Measurements from ENCODE around the gene SMG6. TPM values are rescaled to one million over a fixed set of nuclear protein-coding genes. Genes with fewer than 3 reads are reported as not detected.

Gene SMG6
- total and polyA plus RNA-seq, 2 of the 13 experiments (the other 11 are each of a cell fraction or from before 2014, with no cell fraction given): 4.6 to 14.6 TPM

- TF ChIP-seq ZBTB39 (CRISPR knock-in tag; IDR thresholded peaks at IDR 0.05): peak; percentile 49; the same call in 1 of the 2 replicates
- no peak for TF ChIP-seq MEIS1 (CRISPR knock-in tag; IDR thresholded peaks at IDR 0.05; ENCODE audit: borderline replicate concordance)
- peak; percentile 51; the same call in 1 of the 2 replicates for TF ChIP-seq MAF1 (CRISPR knock-in tag; IDR thresholded peaks at IDR 0.05; ENCODE audit: borderline replicate concordance)
- TF ChIP-seq SOX13 (IDR thresholded peaks at IDR 0.05): 0 out of 2 replicates have a peak, but pooled peaks have one; percentile 26
- peak in 1 of 2 experiments; percentile 55; a peak in 2 of 4 replicates for TF ChIP-seq SOX13 (CRISPR knock-in tag; conservative IDR thresholded peaks at IDR 0.05 in 1 of 2, IDR thresholded peaks at IDR 0.05 in 1 of 2)
- no peak for TF ChIP-seq CHD4 (IDR thresholded peaks at IDR 0.05; ENCODE audit: borderline replicate concordance, low read length)
- TF ChIP-seq SIX4 (CRISPR knock-in tag; IDR thresholded peaks at IDR 0.05): peak; percentile 30; the same call in 1 of the 2 replicates
- TF ChIP-seq KLF9 (CRISPR knock-in tag; IDR thresholded peaks at IDR 0.05; ENCODE audit: low read depth): no peak
- peak; percentile 61 for TF ChIP-seq ZFP1 (CRISPR knock-in tag; IDR thresholded peaks at IDR 0.05)
- peak; percentile 73 for TF ChIP-seq POGZ (CRISPR knock-in tag; IDR thresholded peaks at IDR 0.05)
- TF ChIP-seq FOXA3 (CRISPR knock-in tag; IDR thresholded peaks at IDR 0.05): peak; percentile 55
- peak; percentile 64; the same call in 1 of the 2 replicates for TF ChIP-seq KLF11 (CRISPR knock-in tag; IDR thresholded peaks at IDR 0.05)
- TF ChIP-seq MED8 (CRISPR knock-in tag; IDR thresholded peaks at IDR 0.05; ENCODE audit: insufficient replicate concordance): no peak
- TF ChIP-seq GATA4 (IDR thresholded peaks at IDR 0.05; ENCODE audit: borderline replicate concordance, low read depth): 0 out of 2 replicates have a peak, but pooled peaks have one; percentile 12
- no peak for TF ChIP-seq ZNF383 (CRISPR knock-in tag; IDR thresholded peaks at IDR 0.05; ENCODE audit: borderline replicate concordance)
- no peak for TF ChIP-seq RBM22 (optimal IDR thresholded peaks at IDR 0.05; ENCODE audit: low read length)
- TF ChIP-seq LCORL (IDR thresholded peaks at IDR 0.05): no peak
- peak; percentile 70 for TF ChIP-seq LCORL (CRISPR knock-in tag; IDR thresholded peaks at IDR 0.05)
- TF ChIP-seq ZNF503 (CRISPR knock-in tag; IDR thresholded peaks at IDR 0.05): no peak
- TF ChIP-seq ZNF276 (CRISPR knock-in tag; IDR thresholded peaks at IDR 0.05; ENCODE audit: low read depth): 0 out of 2 replicates have a peak, but pooled peaks have one; percentile 16
- peak; percentile 85 for TF ChIP-seq TEAD3 (CRISPR knock-in tag; optimal IDR thresholded peaks at IDR 0.05; ENCODE audit: borderline replicate concordance)
- peak; percentile 38; the same call in 1 of the 2 replicates for TF ChIP-seq SRY (CRISPR knock-in tag; IDR thresholded peaks at IDR 0.05)
- peak; percentile 29; the same call in 1 of the 2 replicates for TF ChIP-seq TEAD2 (CRISPR knock-in tag; IDR thresholded peaks at IDR 0.05)
- TF ChIP-seq HMG20A (CRISPR knock-in tag; IDR thresholded peaks at IDR 0.05; ENCODE audit: borderline replicate concordance): peak; percentile 6; the same call in 1 of the 2 replicates
- TF ChIP-seq SALL2 (CRISPR knock-in tag; IDR thresholded peaks at IDR 0.05): peak; percentile 83; the same call in 1 of the 2 replicates
Observed at GRCh38 chr17:2029911-2030778, 273.4 kb downstream of the SMG6 start, which contains the start of gene DPH1 (continued).

Measured in HepG2 (cell line).